Measurements from ENCODE around the gene SLC5A10. TPM values are rescaled to one million over a fixed set of nuclear protein-coding genes. Genes with fewer than 3 reads are reported as not detected.
"Not testable (repeated sequence)": the region's sequence is repeated elsewhere in the genome, so short reads cannot be mapped to it uniquely, and the experiment has no call there.

Gene SLC5A10
- total and polyA plus RNA-seq, 12 donors: 0.06 to 0.19 (median 0.10) TPM; not detected in 6

DNA sequence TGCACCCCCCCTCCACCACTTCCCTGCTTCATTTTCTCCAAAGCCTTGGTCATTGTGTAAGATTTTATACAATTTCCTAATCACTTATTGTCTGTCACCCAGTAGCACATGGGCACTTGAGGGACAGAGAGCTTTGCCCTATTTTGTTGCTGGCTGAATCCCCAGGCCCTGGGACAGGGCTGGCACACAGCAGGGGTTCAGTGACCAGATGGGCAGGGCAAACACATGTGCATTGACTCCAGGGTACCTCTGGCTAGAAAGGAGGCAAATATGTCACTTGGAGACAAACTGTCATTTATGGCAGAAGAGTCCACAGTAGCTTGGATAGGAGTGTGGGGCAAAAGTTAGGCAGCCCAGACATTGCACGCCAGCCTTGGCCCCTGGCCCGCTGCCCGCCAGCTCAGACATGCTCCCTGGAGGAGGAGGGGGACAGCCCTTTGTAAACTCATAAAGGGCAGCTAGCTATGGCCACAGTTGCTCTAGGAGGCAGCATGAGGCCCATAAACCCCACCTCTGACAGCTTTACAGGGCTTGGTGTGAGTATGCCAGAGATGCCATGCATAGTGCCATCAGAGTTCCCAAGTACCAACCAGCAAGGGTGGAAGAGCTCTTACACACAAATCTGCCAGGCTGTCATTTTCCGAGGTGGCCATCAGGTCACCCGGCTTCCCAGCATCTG is 78.9 kb downstream of the SLC5A10 start:
- H3K27me3 ChIP-seq; H3K36me3 ChIP-seq; H3K4me1 ChIP-seq; ATAC-seq; DNase-seq; H3K4me3 ChIP-seq; H3K9me3 ChIP-seq; intact Hi-C loops (cut with DNase I); H3K27ac ChIP-seq: not testable (repeated sequence)
- 71 to 74% methylated on average over 1 to 2 of the region's 5 CpGs for WGBS, 2 donors

DNA sequence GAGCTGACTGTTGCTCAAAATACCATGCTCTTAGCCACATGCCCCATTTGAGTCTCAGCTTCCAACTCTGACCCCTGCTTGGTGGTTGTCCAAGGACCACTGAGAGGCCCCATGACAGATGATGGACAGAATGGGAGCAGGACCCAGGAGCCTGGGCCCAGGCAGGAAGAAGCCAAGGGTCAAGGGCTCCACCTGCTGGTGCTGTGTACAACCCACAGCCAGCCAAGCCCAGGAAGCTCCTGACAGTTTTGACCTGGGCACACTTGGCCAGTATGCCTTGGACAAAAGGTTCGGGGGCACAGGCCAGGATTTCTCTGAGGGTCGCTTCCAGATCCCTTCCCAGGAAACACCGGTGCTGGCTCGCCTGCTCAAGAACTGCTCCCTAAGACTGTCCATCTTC is 79.8 kb downstream of the SLC5A10 start:
- H3K27me3 ChIP-seq; H3K4me3 ChIP-seq; intact Hi-C loops (cut with DNase I); H3K9me3 ChIP-seq; H3K36me3 ChIP-seq; H3K4me1 ChIP-seq: not testable (repeated sequence)
- H3K27ac ChIP-seq: peak overlapping the region in 2 of 10 donors; percentile 41 to 53
- DNase-seq (peak; percentile 58 to 72), ATAC-seq (peak; percentile 74 to 92 (median 86))
- WGBS, 2 donors: no CpG with 5 or more reads among the region's 4 CpGs
- TF ChIP-seq, protein P1, sequence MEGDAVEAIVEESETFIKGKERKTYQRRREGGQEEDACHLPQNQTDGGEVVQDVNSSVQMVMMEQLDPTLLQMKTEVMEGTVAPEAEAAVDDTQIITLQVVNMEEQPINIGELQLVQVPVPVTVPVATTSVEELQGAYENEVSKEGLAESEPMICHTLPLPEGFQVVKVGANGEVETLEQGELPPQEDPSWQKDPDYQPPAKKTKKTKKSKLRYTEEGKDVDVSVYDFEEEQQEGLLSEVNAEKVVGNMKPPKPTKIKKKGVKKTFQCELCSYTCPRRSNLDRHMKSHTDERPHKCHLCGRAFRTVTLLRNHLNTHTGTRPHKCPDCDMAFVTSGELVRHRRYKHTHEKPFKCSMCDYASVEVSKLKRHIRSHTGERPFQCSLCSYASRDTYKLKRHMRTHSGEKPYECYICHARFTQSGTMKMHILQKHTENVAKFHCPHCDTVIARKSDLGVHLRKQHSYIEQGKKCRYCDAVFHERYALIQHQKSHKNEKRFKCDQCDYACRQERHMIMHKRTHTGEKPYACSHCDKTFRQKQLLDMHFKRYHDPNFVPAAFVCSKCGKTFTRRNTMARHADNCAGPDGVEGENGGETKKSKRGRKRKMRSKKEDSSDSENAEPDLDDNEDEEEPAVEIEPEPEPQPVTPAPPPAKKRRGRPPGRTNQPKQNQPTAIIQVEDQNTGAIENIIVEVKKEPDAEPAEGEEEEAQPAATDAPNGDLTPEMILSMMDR (IDR thresholded peaks at IDR 0.05): peak in 8 of 9 donors; percentile 22 to 52 (median 43)

DNA sequence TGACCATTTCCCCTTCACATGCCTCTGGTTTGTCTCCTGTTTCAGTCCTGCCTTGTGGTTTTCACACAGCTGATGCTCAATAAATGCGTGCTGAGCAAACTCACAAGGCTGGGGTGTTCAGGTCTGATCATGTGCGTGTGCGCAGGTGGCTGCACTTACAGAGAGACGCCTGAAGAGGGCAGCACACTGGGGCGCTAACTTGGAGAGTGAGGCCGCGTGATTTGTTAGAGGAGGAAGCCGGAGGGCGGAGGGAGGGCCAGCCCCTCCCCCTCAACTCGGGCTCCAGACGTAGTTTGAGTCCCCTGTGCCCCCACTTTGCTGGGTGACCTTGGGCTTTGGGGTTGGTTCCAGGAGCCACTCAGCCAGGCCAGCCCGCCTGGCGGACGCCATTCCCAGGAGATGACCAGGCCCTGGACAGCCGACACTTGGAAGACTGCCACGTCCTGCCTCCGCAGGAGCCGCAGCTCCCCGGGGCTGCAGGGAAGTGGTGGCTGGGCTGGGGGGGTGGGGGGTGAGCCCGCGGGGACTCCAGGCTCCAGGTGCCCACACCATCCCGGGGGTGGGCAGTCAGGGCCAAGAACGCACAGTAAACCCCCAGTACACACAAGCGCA is 80.5 kb downstream of the SLC5A10 start:
- H3K4me1 ChIP-seq; H3K4me3 ChIP-seq; DNase-seq; H3K36me3 ChIP-seq; H3K27me3 ChIP-seq; H3K9me3 ChIP-seq; intact Hi-C loops (cut with DNase I): not testable (repeated sequence)
- WGBS, 2 donors: 17 to 19% methylated on average over 1 to 3 of the region's 24 CpGs
- ATAC-seq: peak; percentile 75 to 93 (median 91)
- peak overlapping the region in 2 of 10 donors; percentile 44 to 53 for H3K27ac ChIP-seq

DNA sequence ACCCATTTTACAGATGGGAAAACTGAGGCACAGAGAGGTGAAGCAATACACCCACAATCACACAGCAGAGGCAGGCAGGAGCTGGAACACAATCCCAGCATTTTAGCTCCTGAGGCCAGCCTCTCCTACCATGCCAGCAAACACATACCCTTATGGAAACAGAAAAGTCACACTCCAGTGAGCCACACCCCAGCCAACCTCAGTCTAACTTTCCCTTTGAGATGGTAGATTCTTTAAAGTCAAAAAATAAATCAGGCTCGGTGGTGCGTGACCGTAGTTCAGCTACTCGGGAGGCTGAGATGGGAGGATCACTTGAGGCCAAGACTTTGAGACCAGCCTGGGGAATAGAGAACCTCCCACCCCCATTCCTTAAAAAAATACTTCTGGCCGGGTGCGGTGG is 84.2 kb downstream of the SLC5A10 start:
- H3K36me3 ChIP-seq; H3K9me3 ChIP-seq; ATAC-seq; H3K27ac ChIP-seq; H3K4me3 ChIP-seq; H3K4me1 ChIP-seq; H3K27me3 ChIP-seq; DNase-seq; intact Hi-C loops (cut with DNase I): not testable (repeated sequence)
- WGBS, 2 donors: no CpG with 5 or more reads among the region's 6 CpGs

DNA sequence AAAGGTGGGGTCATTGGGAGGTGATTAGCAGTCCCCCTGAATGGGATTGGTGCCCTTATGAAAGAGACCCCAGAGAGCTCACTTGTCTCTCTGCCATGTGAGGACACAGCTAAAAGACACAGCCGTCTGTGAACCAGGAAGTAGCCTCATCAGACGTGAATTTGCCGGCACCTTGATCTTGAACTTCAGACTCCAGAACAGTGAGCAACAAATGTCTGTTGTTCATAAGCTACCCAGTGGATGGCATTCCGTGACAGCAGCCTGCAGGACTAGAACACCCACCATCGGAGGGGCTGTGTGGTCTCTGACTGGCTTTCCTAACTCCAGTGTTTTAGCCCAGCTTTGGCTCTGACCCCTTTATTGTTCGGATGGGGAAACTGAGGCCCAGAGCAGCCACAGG is 85.6 kb downstream of the SLC5A10 start:
- H3K4me3 ChIP-seq; H3K27me3 ChIP-seq; H3K9me3 ChIP-seq; H3K27ac ChIP-seq; intact Hi-C loops (cut with DNase I); H3K4me1 ChIP-seq; DNase-seq; H3K36me3 ChIP-seq; ATAC-seq: not testable (repeated sequence)
- no CpG with 5 or more reads among the region's 6 CpGs for WGBS, 2 donors

DNA sequence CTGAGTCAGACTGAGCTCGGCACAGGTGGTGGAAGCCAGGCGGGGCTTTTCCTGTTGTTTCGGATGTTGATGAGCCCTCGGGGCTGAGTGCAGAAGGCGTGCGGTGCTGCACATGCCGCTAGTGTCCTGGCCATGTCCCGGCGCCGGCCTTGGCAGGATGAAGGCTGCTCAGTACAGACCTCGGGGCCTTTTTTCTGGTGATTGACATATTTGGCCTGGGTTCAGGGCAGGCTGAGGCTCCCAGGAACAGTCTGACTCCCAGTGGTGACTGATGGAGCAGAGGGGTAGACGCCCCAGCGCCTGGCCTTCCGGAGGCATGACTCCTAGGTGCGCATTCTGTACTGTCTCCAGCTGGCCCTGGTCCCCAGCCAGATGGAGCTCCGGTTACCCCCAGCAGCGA is 86.0 kb downstream of the SLC5A10 start:
- ATAC-seq: peak; percentile 54 to 85 (median 77)
- H3K4me3 ChIP-seq; H3K27me3 ChIP-seq; H3K9me3 ChIP-seq; DNase-seq; H3K27ac ChIP-seq; intact Hi-C loops (cut with DNase I); H3K36me3 ChIP-seq; H3K4me1 ChIP-seq: not testable (repeated sequence)
- no CpG with 5 or more reads among the region's 17 CpGs for WGBS, 2 donors

DNA sequence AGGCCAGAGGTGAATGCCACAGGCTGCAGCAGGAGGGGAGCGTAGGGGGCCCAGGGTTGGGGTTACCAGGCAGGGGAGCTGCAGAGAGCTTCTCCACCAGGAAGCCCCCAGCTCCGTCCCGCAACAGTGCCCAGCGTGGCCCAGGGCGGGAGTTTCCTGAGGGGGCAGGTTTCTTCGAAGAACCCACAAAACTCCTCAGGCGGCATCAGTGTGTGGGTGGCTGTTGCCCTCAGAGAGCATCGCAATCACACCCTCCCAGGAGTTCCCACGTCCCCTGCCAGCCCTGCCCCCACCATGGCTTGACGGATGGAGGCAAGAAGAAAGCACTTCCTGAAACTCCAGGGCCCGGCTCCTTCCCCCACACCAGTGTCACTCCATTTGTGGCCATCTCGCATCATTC is 86.8 kb downstream of the SLC5A10 start:
- H3K27me3 ChIP-seq; H3K36me3 ChIP-seq; H3K4me1 ChIP-seq; H3K9me3 ChIP-seq; H3K27ac ChIP-seq; DNase-seq; intact Hi-C loops (cut with DNase I); H3K4me3 ChIP-seq: not testable (repeated sequence)
- peak in 4 of 8 donors; percentile 5 to 13 (median 8) for ATAC-seq
- no CpG with 5 or more reads among the region's 12 CpGs for WGBS, 2 donors

DNA sequence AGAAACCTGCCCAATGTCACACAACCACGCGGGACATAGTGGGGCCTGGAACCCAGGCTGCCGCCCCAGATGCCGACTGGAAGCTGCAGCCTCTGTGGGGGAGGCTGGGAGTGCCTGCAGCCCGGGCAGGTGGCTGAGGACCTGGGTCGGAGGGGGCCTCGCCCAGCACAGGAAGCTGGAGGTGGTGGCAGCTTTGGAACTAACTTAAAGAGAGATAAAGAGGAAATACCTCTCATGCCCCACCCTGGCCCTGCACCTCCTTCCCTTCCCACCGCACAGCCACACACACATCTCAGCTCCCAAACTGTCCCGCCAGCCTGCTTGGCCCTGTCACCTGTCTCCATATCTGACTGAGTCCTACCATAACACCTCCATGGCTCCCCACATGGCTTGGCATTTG is 88.4 kb downstream of the SLC5A10 start:
- H3K36me3 ChIP-seq; H3K9me3 ChIP-seq; H3K4me3 ChIP-seq; H3K4me1 ChIP-seq; H3K27me3 ChIP-seq; DNase-seq; intact Hi-C loops (cut with DNase I); H3K27ac ChIP-seq; ATAC-seq: not testable (repeated sequence)
- no CpG with 5 or more reads among the region's 9 CpGs for WGBS, 2 donors

DNA sequence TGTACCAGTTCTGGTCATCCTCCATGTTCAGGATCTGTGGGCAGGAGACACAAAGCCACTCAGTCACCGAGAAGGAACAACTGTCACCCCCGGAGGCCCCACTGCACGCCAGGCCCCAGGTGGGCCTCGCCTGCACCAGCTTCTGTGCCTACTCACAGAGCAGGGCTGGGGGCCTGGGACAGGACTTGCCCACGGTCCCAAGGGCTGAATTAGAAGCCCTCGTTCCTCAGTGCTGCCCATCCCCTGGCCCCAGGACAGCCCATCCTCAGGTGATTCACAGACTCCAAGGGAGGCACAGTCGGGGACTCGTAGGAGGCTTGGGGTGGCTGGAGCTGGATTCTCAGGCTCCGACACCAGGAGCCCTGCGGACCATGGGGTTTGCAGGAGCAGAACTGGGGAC is 89.9 kb downstream of the SLC5A10 start:
- ATAC-seq; H3K4me3 ChIP-seq; H3K9me3 ChIP-seq; H3K27ac ChIP-seq; H3K27me3 ChIP-seq; H3K36me3 ChIP-seq; DNase-seq; H3K4me1 ChIP-seq; intact Hi-C loops (cut with DNase I): not testable (repeated sequence)
- 83 to 86% methylated on average over 2 to 3 of the region's 10 CpGs for WGBS, 2 donors

DNA sequence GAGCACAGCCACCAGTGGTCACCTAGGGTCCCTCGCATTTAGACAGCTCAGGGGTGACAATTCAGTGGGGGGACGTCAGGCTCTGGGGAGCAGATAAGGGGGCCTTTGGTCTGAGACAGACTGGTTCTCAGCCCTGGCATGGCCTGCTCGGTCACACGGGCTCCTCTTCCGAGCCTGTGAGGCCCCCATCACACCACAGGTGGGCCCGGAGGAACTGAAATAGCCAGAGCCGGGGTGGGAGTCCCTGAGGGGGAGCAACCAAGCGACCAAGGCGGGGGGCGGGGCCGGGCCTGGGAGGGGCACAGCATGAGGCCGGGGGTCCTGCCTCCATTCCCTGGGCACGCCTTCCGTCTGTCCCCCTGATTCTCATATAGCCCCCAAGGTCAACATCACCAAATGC is 90.4 kb downstream of the SLC5A10 start:
- intact Hi-C loops (cut with DNase I); H3K27ac ChIP-seq; H3K4me3 ChIP-seq; H3K27me3 ChIP-seq; H3K36me3 ChIP-seq; H3K9me3 ChIP-seq; H3K4me1 ChIP-seq; DNase-seq; ATAC-seq: not testable (repeated sequence)
- no CpG with 5 or more reads among the region's 14 CpGs for WGBS, 2 donors

DNA sequence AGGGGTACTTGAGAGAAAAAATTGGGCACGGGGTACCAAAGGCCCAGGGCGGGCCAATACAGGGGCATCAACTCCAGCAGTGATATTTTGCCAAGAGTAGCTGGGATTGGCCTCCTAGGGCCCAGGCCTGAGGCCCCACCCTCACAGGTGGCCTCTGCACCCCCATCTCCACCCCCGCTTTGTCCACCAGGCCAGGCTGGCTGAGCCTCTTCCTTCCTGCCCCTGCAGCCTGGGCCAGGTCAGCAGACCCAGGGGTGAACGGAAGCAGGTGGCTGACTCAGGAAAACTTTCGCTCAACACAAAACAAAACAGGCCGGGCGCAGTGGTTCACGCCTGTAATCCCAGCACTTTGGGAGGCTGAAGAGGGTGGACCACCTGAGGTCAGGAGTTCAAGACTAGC is 91.1 kb downstream of the SLC5A10 start:
- peak in 7 of 8 donors; percentile 11 to 60 (median 30) for ATAC-seq
- H3K27ac ChIP-seq; H3K27me3 ChIP-seq; H3K9me3 ChIP-seq; DNase-seq; H3K36me3 ChIP-seq; H3K4me3 ChIP-seq; intact Hi-C loops (cut with DNase I); H3K4me1 ChIP-seq: not testable (repeated sequence)
- WGBS, 2 donors: no CpG with 5 or more reads among the region's 8 CpGs
